EL (cell line): ENCODE measurements around the gene SAMD5.

Source experiments
- DNase-seq: peaks from one replicate; pipeline ENCODE4 v3.0.0-alpha.2; 2016

The SAMD5 gene

DNA sequence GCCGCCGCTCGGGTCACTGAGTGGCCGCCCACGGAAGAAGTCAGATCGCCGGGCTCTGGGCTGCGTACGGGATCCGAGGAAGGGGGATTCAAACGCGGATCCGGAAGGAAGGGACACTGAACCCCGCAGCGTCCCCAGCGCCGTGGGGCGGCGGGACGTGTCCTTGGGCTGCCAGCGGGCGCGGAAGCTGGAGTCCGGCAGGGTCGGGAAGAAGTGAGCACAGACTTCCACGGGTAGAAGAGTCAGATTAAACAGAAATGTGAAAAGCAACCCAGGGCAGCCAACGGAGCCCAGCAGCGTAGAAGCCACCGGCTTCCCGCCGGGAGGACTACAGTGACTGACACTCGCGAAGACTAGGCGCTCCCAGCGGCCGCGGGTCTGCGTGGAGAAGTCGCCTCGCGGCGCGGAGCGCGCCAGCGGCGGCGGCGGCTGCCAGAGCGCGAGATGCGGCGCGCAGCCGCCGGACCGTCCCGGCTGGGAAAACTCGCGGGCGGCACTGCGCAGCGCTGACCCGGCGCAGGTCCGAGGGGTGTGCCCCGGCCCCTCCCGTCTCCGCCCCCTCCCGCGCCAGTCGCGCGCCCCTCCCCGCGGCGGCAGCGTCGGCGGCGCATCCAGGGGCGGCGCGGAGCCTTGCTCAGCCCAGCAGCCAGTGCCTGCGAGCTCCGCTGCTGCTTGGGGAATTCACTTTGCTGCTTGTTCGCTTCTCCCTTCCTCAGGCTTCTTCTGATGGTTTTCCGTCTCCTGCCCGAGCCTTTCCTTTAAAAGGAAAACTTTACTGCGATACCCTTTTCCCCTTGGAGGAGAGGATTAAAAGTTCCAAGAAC is at the start of gene SAMD5:
SAMD5 (plus strand) TSS at position 649 of the 824 bp plus-strand sequence. CDS start 239 bp downstream, outside the sequence.
- peak; percentile 71 for DNase-seq

GRCh38 chr6:147459780-147460179 is 48.7 kb upstream of the SAMD5 start:
- DNase-seq, result no peak

GRCh38 chr6:147463651-147464050 is 44.8 kb upstream of the SAMD5 start:
- DNase-seq, result no peak

GRCh38 chr6:147467428-147467827 is 41.1 kb upstream of the SAMD5 start:
- DNase-seq, result no peak

GRCh38 chr6:147467886-147468285 is 40.6 kb upstream of the SAMD5 start:
- no peak for DNase-seq

DNA sequence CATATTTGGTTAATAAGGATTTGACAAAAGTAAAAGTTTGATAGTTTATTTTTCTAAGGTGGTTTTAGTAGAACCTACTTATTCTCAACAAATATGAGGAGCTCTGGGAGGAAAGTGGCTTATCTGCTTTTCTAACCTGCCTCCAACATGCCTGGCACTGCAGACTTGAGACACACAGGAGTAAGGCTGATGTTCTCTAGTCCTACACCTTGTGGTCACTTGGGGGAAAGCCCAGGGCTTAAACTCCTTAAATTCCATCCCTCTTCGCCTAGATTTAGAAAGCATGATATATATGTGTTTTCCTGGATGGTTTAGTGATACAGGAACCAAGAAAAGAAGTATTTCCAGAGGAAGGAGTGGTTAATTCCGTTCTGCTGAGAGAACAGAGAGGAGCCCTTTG is 39.9 kb upstream of the SAMD5 start:
- no peak for DNase-seq

GRCh38 chr6:147479857-147480256 is 28.6 kb upstream of the SAMD5 start:
- DNase-seq, result no peak

- DNase-seq, result no peak
Observed at GRCh38 chr6:147486683-147487082, 21.8 kb upstream of the SAMD5 start.

- DNase-seq, result no peak
Observed at GRCh38 chr6:147497472-147497871, 11.0 kb upstream of the SAMD5 start.

GRCh38 chr6:147503587-147503986 is 4.9 kb upstream of the SAMD5 start:
- no peak for DNase-seq

DNA sequence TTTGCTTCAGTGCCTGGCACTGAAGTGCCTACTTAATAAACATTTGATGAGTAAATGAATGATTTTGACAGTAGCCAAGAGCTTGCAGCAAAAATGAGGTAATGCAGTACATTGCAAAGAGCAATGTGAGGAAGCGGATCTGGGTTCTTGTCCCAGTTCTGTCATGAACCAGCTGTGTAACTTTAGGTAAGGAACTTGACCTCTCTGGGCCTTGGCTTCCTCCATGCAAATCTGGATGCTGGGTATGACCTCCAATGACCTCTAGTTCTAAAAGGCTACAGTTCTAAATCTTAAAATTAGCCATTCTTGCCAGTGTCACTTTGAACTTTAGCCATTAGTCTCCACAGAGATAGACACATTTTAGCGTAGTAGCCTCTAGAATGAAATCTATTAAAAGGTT is 3.6 kb upstream of the SAMD5 start:
- DNase-seq, result no peak

DNA sequence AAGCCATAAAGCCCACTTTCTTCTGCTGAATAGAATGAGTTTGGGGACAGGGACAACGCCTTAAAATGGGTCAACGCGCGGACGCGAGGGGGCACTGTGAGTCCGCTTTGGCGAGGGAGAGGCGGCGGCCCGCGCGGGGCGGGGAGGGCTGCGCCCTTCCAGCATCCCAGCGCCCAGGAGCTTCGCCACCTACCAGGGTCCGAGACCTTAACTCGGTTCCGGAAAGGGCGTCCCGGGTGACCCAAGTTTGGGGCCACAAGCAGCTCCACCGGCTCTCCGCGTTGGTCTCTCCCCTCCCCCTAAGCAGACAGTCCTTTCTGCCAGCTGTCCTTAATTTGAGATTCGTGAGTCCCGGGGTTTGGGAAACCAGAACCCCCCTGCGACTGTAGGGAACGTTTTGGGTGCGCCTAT is 1.8 kb upstream of the SAMD5 start:
- DNase-seq, result peak; percentile 55

DNA sequence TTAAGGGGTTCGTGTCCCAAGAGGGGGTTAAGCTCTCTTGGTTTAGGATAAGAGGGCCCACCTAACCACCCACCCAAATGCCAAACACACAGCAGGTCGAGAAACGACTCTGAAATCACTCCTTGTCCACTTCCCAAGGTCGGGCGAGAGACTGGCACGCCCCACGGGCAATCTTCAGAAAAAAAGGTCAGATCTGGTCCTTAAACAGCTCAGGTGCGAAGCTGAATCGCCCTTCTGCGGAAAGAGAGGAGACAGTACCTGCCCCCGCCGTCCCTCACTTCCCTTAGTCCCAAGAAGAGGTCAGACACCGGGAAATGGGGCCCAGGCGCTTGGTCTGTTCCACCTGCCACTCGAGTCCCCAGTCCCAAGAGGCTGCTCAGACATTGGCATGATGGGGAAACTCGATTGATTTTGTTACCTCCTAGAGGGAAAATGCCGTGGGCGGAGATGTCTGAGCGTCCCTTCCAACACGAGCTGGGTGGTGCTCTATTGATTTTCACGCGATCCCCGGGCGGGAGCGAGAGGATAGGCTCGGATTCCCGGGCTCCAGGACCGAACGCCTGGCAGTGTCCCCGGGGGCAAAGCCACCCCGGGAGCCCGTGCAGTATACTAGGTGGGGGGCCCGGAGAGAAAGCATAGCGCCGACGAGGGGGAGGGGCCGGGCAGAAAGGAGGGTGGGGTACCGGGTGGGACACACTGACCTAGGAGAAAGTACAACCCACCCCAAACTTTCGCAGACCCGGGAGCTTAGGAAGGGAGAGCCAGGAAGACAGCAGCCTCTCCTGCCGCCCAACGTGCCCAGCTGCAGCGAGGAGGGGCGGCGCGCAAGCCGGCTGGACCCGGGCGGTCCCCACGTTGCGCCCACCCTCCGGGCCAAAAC is 1.1 kb upstream of the SAMD5 start:
- peak; percentile 25 for DNase-seq

- DNase-seq, result no peak
Observed at GRCh38 chr6:147508866-147509608, 547 bp downstream of the SAMD5 start.

DNA sequence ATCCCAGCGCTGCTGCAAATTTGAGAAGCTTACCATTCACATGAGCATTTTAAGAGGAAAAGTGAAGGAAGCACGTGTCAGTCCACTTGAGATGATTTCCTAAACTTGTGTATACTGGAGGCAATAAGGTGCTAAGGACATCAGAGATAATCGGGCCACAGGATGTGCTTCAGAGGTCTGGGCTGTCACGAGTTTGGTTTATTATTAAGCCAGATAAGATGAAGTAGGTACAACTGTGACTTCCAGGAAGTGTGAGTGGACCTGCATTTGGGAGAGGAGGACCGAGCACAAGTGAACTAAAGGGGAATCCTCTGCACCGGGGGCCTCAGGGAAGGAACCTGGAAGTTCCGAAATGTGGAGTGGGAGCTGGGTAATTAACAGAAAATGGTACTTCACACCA is 1.4 kb downstream of the SAMD5 start:
- no peak for DNase-seq

DNA sequence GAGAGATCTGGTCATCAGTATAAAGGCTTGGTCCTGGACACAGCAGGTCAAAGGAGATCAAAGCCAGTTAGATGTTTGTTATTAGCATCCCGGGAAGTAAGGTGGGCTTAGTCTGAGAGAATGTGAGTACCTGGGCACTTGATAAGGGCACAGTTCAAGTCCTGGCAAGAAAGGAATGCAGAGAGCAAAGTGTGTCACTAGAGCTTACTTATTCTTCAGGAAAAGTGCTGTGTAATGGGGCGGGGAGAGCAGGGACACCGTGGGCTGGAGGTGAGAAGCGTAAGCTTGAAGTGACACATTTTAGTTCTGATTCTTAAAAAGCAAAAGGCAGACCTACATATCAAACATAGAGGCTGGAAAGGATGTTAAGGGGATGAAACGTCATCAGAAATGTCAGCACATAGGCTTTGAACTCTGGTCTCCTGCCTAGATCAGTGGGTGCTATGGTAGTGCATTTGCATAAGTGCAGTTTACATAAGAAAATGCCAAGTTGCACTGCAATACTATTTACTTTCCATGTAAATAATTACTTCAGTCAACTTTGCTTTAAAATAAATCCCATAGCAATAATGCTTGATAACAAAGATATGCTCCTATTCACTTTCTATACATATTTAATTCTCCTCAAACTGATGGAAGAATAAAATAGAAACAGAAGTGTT is 2.6 kb downstream of the SAMD5 start:
- DNase-seq, result no peak

GRCh38 chr6:147514831-147515230 is 6.3 kb downstream of the SAMD5 start:
- no peak for DNase-seq

DNA sequence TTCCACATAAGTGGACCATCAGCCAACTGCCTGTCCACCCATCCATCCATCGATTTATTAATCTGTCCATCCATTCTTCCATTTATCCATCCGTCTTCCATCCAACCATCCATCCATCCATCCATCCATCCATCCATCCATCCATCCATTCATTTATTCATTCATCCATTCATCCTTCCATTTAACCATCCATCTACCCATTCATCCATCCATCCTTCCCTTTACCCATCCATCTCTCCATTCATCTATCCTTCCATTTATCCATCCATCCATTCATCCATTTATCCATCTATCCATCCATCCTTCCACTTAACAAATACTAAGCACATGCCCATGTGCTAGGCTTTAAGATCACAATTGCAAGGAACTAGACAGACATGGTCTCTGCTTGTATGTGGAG is 6.8 kb downstream of the SAMD5 start:
- DNase-seq, result no peak

DNA sequence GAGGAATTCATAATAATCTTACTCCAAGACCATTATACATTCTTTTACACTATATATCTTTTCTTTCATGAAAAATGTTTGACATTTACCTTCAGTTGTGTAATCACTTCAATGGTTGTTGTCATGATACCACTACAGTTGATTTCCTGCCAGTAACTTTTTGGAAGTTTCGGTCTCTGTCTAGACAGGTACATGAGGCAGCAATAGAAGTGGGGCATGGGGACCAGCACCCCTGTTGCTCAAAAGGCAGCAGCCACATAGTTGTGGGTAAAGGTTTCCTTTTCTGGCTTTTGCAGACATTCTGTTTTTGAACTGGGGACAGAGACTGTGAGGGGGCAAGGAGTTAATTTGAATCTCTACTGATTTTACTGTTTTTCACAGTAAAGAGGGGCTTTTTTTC is 14.1 kb downstream of the SAMD5 start:
- DNase-seq, result no peak

- DNase-seq, result no peak
Observed at GRCh38 chr6:147525519-147526209, 17.2 kb downstream of the SAMD5 start.

- DNase-seq, result no peak
Observed at GRCh38 chr6:147527197-147527596, 18.7 kb downstream of the SAMD5 start.

DNA sequence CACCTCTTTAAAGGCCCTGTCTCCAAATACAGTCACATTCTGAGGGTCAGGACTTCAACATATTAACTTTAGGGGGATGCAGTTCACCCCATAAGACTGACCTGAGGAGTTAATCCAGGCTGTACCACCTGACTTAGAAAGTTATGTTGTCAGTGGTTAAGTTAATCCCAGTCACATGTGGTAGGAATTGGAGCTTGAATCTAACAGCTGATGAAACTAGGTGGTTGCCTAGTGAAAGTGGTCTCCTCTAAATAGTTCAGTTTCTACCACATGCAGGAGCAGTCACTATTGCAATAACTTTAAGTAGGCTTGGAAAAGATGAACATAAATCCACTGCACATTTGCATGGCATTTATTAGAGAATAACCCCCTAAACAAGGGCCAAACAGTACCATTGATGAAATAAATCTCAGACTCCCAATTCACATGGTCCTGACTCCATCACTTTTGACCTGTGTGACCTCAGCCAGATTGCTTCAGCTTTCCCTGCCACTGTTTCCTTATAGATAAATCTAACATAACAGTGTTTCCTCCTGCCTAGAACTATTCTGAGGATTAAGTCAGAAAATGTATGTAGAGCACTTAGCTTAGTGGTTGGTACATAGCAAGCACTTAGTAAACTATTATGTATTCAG is 20.1 kb downstream of the SAMD5 start:
- DNase-seq, result no peak
